GM19455 (cell line): ENCODE data around the gene U2AF1L4.
A peak's percentile ranks its signal among the peaks of the same experiment; 100 is the strongest.

Experiments used
- ATAC-seq: cut with Tn5 transposase; IDR thresholded peaks from one replicate; pipeline ENCODE4 v1.9.1; 2021; ENCODE audit not compliant: unreplicated experiment

Gene U2AF1L4

GRCh38 chr19:35742121-35742724 lies 3.0 kb downstream of the U2AF1L4 start, which contains the start of gene IGFLR1:
IGFLR1 (minus strand) TSS chr19:35742452; CDS start chr19:35741180, 1,272 bp downstream.
- ATAC-seq: no peak

GRCh38 chr19:35741203-35741515 lies 4.1 kb downstream of the U2AF1L4 start:
- no peak for ATAC-seq

GRCh38 chr19:35740423-35741202 lies 4.6 kb downstream of the U2AF1L4 start:
- peak; percentile 63 for ATAC-seq

GRCh38 chr19:35740108-35740422 lies 5.2 kb downstream of the U2AF1L4 start:
- ATAC-seq: no peak

GRCh38 chr19:35739275-35740107 lies 5.7 kb downstream of the U2AF1L4 start:
- no peak for ATAC-seq

GRCh38 chr19:35738887-35739229 lies 6.4 kb downstream of the U2AF1L4 start:
- ATAC-seq: no peak

GRCh38 chr19:35738021-35738886 lies 7.0 kb downstream of the U2AF1L4 start:
- no peak for ATAC-seq

- ATAC-seq: no peak
Observed at GRCh38 chr19:35736913-35737886, 8.0 kb downstream of the U2AF1L4 start.

- ATAC-seq: no peak
Observed at GRCh38 chr19:35734889-35735288, 10.3 kb downstream of the U2AF1L4 start.

GRCh38 chr19:35734273-35734672 lies 10.9 kb downstream of the U2AF1L4 start:
- no peak for ATAC-seq

GRCh38 chr19:35733180-35734125 lies 11.8 kb downstream of the U2AF1L4 start:
- ATAC-seq: no peak

GRCh38 chr19:35732540-35733179 lies 12.6 kb downstream of the U2AF1L4 start:
- ATAC-seq: no peak

GRCh38 chr19:35731779-35732405 lies 13.3 kb downstream of the U2AF1L4 start:
- no peak for ATAC-seq

- ATAC-seq: no peak
Observed at GRCh38 chr19:35731353-35731752, 13.9 kb downstream of the U2AF1L4 start.

GRCh38 chr19:35730326-35730725 lies 14.9 kb downstream of the U2AF1L4 start:
- ATAC-seq: no peak

- no peak for ATAC-seq
Observed at GRCh38 chr19:35729763-35730162, 15.5 kb downstream of the U2AF1L4 start.

GRCh38 chr19:35729021-35729420 lies 16.2 kb downstream of the U2AF1L4 start:
- no peak for ATAC-seq
